Measurements from ENCODE around the gene ATAD2B. TPM values are rescaled to one million over a fixed set of nuclear protein-coding genes. Genes with fewer than 3 reads are reported as not detected.
A peak's percentile ranks its signal among the peaks of the same experiment; 100 is the strongest.

The ATAD2B gene
- total RNA-seq, 1 experiment from 2014 or later = 19.7 TPM

DNA sequence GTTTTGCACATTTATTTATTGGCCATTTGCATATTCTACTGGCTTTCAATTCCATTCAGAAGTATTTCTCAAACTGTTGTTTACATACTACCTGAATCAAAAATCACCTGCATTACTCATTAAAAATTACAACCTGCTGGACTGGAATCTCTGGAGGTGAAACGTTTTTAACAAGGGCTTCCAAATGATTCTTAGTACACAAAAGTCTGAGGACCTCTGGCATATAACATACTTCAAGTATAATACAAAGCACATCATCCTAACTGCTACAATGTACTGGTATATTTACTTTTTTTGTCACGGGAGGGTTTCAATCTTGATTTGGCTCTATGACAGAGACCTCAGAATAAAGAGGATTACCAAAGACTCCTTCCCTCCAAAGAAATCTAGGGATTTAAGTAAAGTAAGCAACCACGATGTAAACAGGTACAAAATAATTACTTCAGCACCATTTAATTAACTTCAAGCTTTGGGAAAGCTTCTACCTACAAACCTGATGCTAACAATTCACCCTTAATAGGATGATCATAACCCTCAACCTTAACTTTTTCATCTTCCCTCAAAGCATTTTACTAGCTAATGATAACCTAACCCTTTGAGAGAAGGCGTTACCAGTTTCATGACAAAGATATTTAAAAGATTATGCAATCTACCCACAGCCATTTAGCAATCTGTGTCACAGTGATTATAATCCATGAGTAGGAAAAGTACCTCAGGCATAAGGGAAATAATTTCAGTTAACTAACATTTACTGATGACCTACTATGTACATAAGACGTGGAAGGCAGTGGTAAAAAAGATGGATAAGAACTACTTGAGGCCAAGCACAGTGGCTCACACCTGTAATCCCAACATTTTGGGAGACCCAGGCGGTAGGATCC is 24.7 kb downstream of the ATAD2B start:
- intact Hi-C loops (cut with micrococcal nuclease) = loop anchor here (1.0 kb wide), 1 partner anchor 37 kb away; no protein-coding TSS in a partner anchor
- BruUV-seq (replicated peaks) = no TSS peak
- no peaks in the 10 kb centered on the region for H3K9me3 Mint-ChIP-seq (ENCODE audit: unreplicated experiment)
- TF ChIP-seq, protein P1, sequence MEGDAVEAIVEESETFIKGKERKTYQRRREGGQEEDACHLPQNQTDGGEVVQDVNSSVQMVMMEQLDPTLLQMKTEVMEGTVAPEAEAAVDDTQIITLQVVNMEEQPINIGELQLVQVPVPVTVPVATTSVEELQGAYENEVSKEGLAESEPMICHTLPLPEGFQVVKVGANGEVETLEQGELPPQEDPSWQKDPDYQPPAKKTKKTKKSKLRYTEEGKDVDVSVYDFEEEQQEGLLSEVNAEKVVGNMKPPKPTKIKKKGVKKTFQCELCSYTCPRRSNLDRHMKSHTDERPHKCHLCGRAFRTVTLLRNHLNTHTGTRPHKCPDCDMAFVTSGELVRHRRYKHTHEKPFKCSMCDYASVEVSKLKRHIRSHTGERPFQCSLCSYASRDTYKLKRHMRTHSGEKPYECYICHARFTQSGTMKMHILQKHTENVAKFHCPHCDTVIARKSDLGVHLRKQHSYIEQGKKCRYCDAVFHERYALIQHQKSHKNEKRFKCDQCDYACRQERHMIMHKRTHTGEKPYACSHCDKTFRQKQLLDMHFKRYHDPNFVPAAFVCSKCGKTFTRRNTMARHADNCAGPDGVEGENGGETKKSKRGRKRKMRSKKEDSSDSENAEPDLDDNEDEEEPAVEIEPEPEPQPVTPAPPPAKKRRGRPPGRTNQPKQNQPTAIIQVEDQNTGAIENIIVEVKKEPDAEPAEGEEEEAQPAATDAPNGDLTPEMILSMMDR (IDR thresholded peaks at IDR 0.05; ENCODE audit: unreplicated experiment) = no peak
- no peaks in the 10 kb centered on the region for H3K27me3 Mint-ChIP-seq (ENCODE audit: insufficient read depth, unreplicated experiment)
- ChIA-PET POLR2A (interaction anchor here (0.9 to 8.0 kb wide), 8 partner anchors 8 to 182 kb away, joined by 3 to 144 read pairs (median 4); partner anchors contain the start of genes ATAD2B, SF3B6 and TP53I3), CTCF (interaction anchor here (0.6 to 6.7 kb wide), 4 partner anchors 11 to 124 kb away, joined by 3 to 38 read pairs (median 4); partner anchors contain the start of gene ATAD2B)
- no peak overlapping the region for H3K4me3 Mint-ChIP-seq (ENCODE audit: unreplicated experiment)
- H3K27ac Mint-ChIP-seq (ENCODE audit: low read depth, unreplicated experiment) = peak overlapping the region; percentile 27
- peaks cover 17% of the 10 kb centered on the region for H3K4me1 Mint-ChIP-seq (ENCODE audit: insufficient read depth, unreplicated experiment)
- no peaks in the 10 kb centered on the region for H3K36me3 Mint-ChIP-seq (ENCODE audit: insufficient read depth, unreplicated experiment)
- DNase-seq (ENCODE audit: unreplicated experiment) = peak; percentile 76

DNA sequence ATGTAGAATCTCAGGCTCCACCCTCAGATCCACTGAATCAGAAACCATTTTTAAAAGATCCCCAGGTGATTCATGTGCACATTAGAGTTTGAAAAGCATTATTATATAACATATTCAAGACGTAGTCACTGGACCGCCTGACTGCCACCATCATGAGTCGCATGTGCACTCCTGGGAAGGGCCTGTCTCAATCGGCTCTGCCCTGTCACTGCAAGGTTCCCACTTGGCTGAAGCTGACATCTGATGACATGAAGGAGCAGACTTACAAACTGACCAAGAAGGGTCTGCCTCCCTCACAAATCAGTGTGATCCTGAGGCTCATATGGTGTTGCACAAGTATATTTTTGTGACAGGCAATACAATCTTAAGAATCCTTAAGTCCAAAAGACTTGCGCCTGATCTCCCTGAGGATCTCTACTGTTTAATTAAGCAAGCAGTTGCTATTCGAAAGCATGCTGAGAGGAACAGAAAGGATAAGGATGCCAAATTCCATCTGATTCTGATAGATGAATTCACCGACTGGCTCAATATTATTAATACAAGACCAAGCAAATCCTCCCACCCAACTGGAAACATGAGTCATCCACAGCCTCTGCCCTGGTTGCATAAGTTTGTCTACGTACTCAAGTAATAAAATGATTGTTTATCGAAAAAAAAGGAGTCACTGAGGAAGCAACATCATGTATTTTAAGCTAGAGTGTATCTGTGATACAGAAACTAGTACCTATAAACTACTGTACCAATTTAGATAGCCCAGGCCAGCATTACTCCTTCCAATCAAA is 26.2 kb downstream of the ATAD2B start:
- DNase-seq (ENCODE audit: unreplicated experiment) = peak; percentile 77
- Mint-ChIP-seq H3K9me3 (ENCODE audit: unreplicated experiment) (no peaks in the 10 kb centered on the region), H3K4me3 (ENCODE audit: unreplicated experiment) (no peak overlapping the region), H3K4me1 (ENCODE audit: insufficient read depth, unreplicated experiment) (peaks cover 24% of the 10 kb centered on the region), H3K27me3 (ENCODE audit: insufficient read depth, unreplicated experiment) (no peaks in the 10 kb centered on the region), H3K36me3 (ENCODE audit: insufficient read depth, unreplicated experiment) (no peaks in the 10 kb centered on the region), H3K27ac (ENCODE audit: low read depth, unreplicated experiment) (peak overlapping the region; percentile 49)
- BruUV-seq (replicated peaks) = no TSS peak
- POLR2A ChIA-PET = interaction anchor here (0.6 to 8.0 kb wide), 15 partner anchors 9 to 183 kb away, joined by 3 to 144 read pairs (median 4); partner anchors contain the start of genes ATAD2B, SF3B6 and TP53I3
- intact Hi-C loops (cut with micrococcal nuclease) = no loop called here
- TF ChIP-seq, protein P1 (IDR thresholded peaks at IDR 0.05; ENCODE audit: unreplicated experiment) = no peak
- CTCF ChIA-PET = interaction anchor here (0.6 to 6.7 kb wide), 7 partner anchors 16 to 97 kb away, joined by 3 to 38 read pairs (median 3); partner anchors contain the start of gene ATAD2B

DNA sequence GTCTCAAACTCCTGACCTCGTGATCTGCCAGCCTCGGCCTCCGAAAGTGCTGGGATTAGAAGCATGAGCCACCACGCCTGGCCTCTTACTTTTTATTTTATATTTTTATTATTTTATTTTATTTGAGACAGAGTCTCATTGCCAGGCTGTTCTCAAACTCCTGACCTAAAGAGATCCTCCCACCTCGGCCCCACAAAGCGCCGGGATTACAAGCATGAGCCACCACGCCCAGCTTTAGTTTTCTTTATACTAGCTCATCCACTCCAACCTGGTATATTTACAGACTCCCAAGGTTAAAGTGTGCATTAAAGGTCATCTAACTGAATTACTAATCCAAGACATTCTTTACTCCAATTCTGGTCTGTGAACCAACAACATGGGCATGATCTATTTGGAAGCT is 26.8 kb downstream of the ATAD2B start:
- BruUV-seq (replicated peaks) = no TSS peak

More for the DNA sequence above, 26.8 kb downstream of the ATAD2B start:
- no peaks in the 10 kb centered on the region for H3K9me3 Mint-ChIP-seq (ENCODE audit: unreplicated experiment)
- TF ChIP-seq, protein P1 (IDR thresholded peaks at IDR 0.05; ENCODE audit: unreplicated experiment) = no peak
- peak overlapping the region; percentile 49 for H3K27ac Mint-ChIP-seq (ENCODE audit: low read depth, unreplicated experiment)
- no peak overlapping the region for H3K4me3 Mint-ChIP-seq (ENCODE audit: unreplicated experiment)
- intact Hi-C loops (cut with micrococcal nuclease) = no loop called here
- no peaks in the 10 kb centered on the region for H3K36me3 Mint-ChIP-seq (ENCODE audit: insufficient read depth, unreplicated experiment)
- POLR2A ChIA-PET = interaction anchor here (0.6 to 8.0 kb wide), 7 partner anchors 15 to 176 kb away, joined by 3 to 144 read pairs (median 4); partner anchors contain the start of genes ATAD2B and SF3B6
- no peaks in the 10 kb centered on the region for H3K27me3 Mint-ChIP-seq (ENCODE audit: insufficient read depth, unreplicated experiment)
- CTCF ChIA-PET = interaction anchor here (1.1 to 6.7 kb wide), 3 partner anchors 26 to 97 kb away, joined by 3 to 38 read pairs (median 4); partner anchors contain the start of gene ATAD2B
- DNase-seq (ENCODE audit: unreplicated experiment) = no peak
- peaks cover 24% of the 10 kb centered on the region for H3K4me1 Mint-ChIP-seq (ENCODE audit: insufficient read depth, unreplicated experiment)

Data from MCF 10A (cell line).